ENCODE measurements around the gene BTBD9.

Gene BTBD9

DNA sequence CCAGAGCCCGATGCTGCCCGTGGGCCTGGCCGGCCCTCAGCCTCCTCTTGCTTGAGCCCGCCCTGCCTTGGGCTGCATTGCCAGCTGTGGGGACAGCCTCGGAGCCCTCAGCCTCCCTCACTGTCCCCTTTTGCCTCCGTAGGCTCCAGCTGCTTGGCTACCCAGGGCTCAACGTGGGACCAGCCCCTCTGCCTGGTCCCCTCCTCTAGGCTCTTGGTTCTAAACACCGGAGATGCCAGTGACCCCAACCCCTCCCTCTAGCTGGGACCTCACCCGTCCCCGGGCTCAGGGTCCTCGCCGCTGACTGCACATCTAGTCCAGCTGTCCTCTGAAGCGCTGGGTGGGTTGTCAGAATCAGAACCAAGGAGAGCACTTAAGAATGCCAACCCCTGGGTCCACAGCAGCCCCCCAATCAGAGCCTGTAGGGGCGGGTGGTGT is 475.0 kb downstream of the BTBD9 start:
- TF ChIP-seq CTCF (IDR thresholded peaks at IDR 0.05) = no peak

GRCh38 chr6:38164131-38164481 is 475.6 kb downstream of the BTBD9 start:
- no peak for TF ChIP-seq CTCF (IDR thresholded peaks at IDR 0.05)

DNA sequence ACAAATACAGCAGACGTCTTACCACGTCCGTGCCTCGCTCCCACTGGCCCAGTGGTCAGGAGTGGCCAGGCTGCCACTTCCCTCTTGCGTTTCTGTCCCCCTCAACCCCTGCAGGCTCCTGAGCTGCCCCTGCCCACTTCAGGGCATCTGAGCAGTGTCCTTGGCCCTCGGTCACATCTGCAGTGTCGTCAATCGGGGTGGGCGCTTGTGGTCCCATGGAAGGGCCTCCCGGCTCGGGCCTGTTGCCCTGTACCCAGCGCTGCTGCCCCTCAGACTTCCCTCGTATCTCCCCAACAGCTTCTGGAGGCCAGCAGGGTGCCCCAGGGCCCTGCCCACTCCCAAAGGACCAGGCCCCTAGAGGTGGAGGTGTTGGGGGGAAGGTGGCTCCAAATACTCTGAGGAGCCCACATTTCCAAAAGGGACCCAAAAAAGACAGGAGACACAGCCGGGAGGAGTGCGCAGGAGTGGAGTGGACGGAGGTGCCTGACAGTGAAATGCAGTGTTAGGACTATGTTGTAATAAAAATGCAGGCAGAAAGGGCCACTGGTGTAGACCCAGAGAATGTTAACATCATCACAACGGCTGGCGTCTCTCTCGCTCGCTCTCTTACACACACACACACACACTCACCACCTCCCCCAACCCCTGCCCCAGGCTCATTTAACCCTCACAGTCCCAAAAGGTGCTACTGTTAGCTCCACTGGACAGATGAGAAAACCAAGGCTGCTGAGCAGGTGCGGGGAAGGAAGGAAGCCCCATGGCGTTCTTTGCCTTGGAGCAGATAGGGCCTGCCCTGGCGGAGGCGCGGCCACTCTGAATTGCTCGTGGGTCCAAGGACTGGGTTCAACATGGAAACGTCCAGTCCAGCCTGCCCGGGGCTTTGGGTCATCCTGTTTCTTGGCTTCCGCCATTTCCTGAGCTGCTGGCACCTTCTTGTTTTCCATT is 476.3 kb downstream of the BTBD9 start:
- TF ChIP-seq CTCF (IDR thresholded peaks at IDR 0.05) = no peak

- no peak for TF ChIP-seq CTCF (IDR thresholded peaks at IDR 0.05)
These were observed 477.1 kb downstream of the BTBD9 start for GRCh38 chr6:38162493-38163185.

- TF ChIP-seq CTCF (IDR thresholded peaks at IDR 0.05) = no peak
These were observed 477.8 kb downstream of the BTBD9 start for GRCh38 chr6:38161754-38162492.

GRCh38 chr6:38161331-38161730 is 478.4 kb downstream of the BTBD9 start:
- TF ChIP-seq CTCF (IDR thresholded peaks at IDR 0.05) = no peak

GRCh38 chr6:38160831-38161230 is 478.9 kb downstream of the BTBD9 start:
- TF ChIP-seq CTCF (IDR thresholded peaks at IDR 0.05) = no peak
